IMR-90 (cell line): Measurements from ENCODE around the gene NECAB2. TPM values are rescaled to one million over a fixed set of nuclear protein-coding genes. Genes with fewer than 3 reads are reported as not detected.

Experiments
- ATAC-seq: fragments of 200-7000 bp; cut with Tn5 transposase; 2 replicates; pipeline ENCODE4 v1.9.1; 2020; ENCODE audit warnings: low read depth, mild to moderate bottlenecking, moderate library complexity
- BruUV-seq: library from RNA; stranded (reverse); fragments of 400-500 nt; replicated peaks from 2 replicates; lab custom pipeline; 2021; lab: Mats Ljungman, UMichigan
- CTCF ChIA-PET: fragments of 300-600 bp; formaldehyde crosslinking; extraction: SDS; loops from one replicate; lab custom pipeline; 2021; ENCODE audit warnings: antibody characterized with exemption; lab: Yijun Ruan, JAX
- POLR2A ChIA-PET: fragments of 300-600 bp; sonication (Branson Sonifier 250); formaldehyde crosslinking; loops from one replicate; lab custom pipeline; 2022; ENCODE audit warnings: antibody characterized with exemption; ENCODE audit not compliant: unreplicated experiment; lab: Charles Lee
- DNase-seq: peaks from one replicate; pipeline ENCODE4 v3.0.0; 2013
- H2AFZ ChIP-seq: replicated peaks from 2 replicates; pipeline ENCODE3; 2013; ENCODE audit warnings: low read length, mild to moderate bottlenecking; ENCODE audit not compliant: poor library complexity
- H2AK5ac ChIP-seq: 2 replicates; pipeline ENCODE4 v1.6.1; 2013; ENCODE audit warnings: low read depth, low read length, inconsistent platforms
- H2AK9ac ChIP-seq: replicated peaks from 2 replicates; pipeline ENCODE3; 2013; ENCODE audit warnings: mild to moderate bottlenecking, low read depth, low read length, moderate library complexity; ENCODE audit not compliant: poor library complexity
- H2BK120ac ChIP-seq: 2 replicates; pipeline ENCODE4 v1.6.1; 2013; ENCODE audit warnings: low read depth, low read length, inconsistent platforms
- H2BK15ac ChIP-seq: 3 replicates; pipeline ENCODE4 v1.6.1; 2013; ENCODE audit warnings: low read depth, low read length, inconsistent platforms
- H2BK20ac ChIP-seq: 2 replicates; pipeline ENCODE4 v1.6.1; 2013; ENCODE audit warnings: low read depth, mild to moderate bottlenecking, inconsistent platforms, low read length, moderate library complexity
- H2BK5ac ChIP-seq: 2 replicates; pipeline ENCODE4 v1.6.1; 2013; ENCODE audit warnings: mild to moderate bottlenecking, low read depth, low read length, inconsistent platforms; ENCODE audit not compliant: poor library complexity, severe bottlenecking
- H3K14ac ChIP-seq: replicated peaks from 2 replicates; pipeline ENCODE4 v1.6.1; 2013; ENCODE audit warnings: low read depth, low read length, inconsistent platforms
- H3K18ac ChIP-seq: 2 replicates; pipeline ENCODE4 v1.6.1; 2013; ENCODE audit warnings: low read depth, low read length, control low read depth
- H3K23ac ChIP-seq: 2 replicates; pipeline ENCODE4 v1.6.1; 2013; ENCODE audit warnings: low read depth, low read length, inconsistent platforms
- H3K27ac ChIP-seq: 2 replicates; pipeline ENCODE4 v1.5.1; 2013; ENCODE audit warnings: mild to moderate bottlenecking, control low read depth, low read length; ENCODE audit not compliant: insufficient read depth
- H3K27me3 ChIP-seq: 2 replicates; pipeline ENCODE4 v1.6.1; 2013; ENCODE audit warnings: low read length; ENCODE audit not compliant: control insufficient read depth, insufficient read depth
- H3K36me3 ChIP-seq: 2 replicates; pipeline ENCODE4 v1.6.1; 2013; ENCODE audit warnings: low read length, mixed read lengths; ENCODE audit not compliant: control insufficient read depth, insufficient read depth
- H3K4ac ChIP-seq: 2 replicates; pipeline ENCODE4 v1.6.1; 2013; ENCODE audit warnings: low read depth, low read length, inconsistent platforms
- H3K4me1 ChIP-seq: 2 replicates; pipeline ENCODE4 v1.6.1; 2013; ENCODE audit warnings: low read length, mixed read lengths; ENCODE audit not compliant: control insufficient read depth, insufficient read depth
- H3K4me2 ChIP-seq: 2 replicates; pipeline ENCODE4 v1.6.1; 2013; ENCODE audit warnings: low read depth, mild to moderate bottlenecking, control low read depth, low read length, moderate library complexity
- H3K4me3 ChIP-seq: 2 replicates; pipeline ENCODE4 v1.5.1; 2013; ENCODE audit warnings: low read depth, mild to moderate bottlenecking, control low read depth, low read length, moderate library complexity; ENCODE audit not compliant: insufficient read depth
- H3K56ac ChIP-seq: 2 replicates; pipeline ENCODE4 v1.6.1; 2013; ENCODE audit warnings: low read length, inconsistent platforms; ENCODE audit not compliant: insufficient read depth; ENCODE audit errors: extremely low read depth
- H3K79me1 ChIP-seq, 2 experiments: 2 replicates each; pipeline ENCODE4 v1.6.1; 2013; ENCODE audit warnings: low read length in 2 of 2, inconsistent platforms in 1 of 2, low read depth in 1 of 2
- H3K9ac ChIP-seq: 2 replicates; pipeline ENCODE4 v1.6.1; 2013; ENCODE audit warnings: low read depth, low read length, control low read depth
- H3K9me1 ChIP-seq: 2 replicates; pipeline ENCODE4 v1.6.1; 2013; ENCODE audit warnings: low read length, inconsistent platforms; ENCODE audit not compliant: insufficient read depth
- H3K9me3 ChIP-seq: 2 replicates; pipeline ENCODE4 v1.6.1; 2013; ENCODE audit warnings: low read length; ENCODE audit not compliant: control insufficient read depth, insufficient read depth
- H4K20me1 ChIP-seq: 2 replicates; pipeline ENCODE4 v1.6.1; 2013; ENCODE audit warnings: low read length, inconsistent platforms; ENCODE audit not compliant: insufficient read depth
- H4K5ac ChIP-seq: 2 replicates; pipeline ENCODE4 v1.6.1; 2013; ENCODE audit warnings: mild to moderate bottlenecking, low read depth, low read length, control low read depth
- H4K8ac ChIP-seq, 2 experiments: 2 replicates each; pipeline ENCODE4 v1.6.1; 2013; ENCODE audit warnings: low read depth in 2 of 2, low read length in 2 of 2, control low read depth in 1 of 2, inconsistent platforms in 1 of 2
- H4K91ac ChIP-seq: 2 replicates; pipeline ENCODE4 v1.6.1; 2013; ENCODE audit warnings: low read depth, low read length, inconsistent platforms; ENCODE audit not compliant: insufficient read depth
- CEBPB ChIP-seq: IDR thresholded peaks from 2 replicates; pipeline ENCODE4 v1.6.1; 2012; ENCODE audit warnings: low read depth, low read length, improper control_type of control experiment
- CHD1 ChIP-seq: IDR thresholded peaks from 2 replicates; pipeline ENCODE4 v1.6.1; 2012; ENCODE audit warnings: low read depth, low read length, improper control_type of control experiment
- ELK1 ChIP-seq: fragments of 150-350 bp; IDR thresholded peaks from 2 replicates; pipeline ENCODE4 v1.6.1; 2016; ENCODE audit warnings: low read depth, mild to moderate bottlenecking, low read length, moderate library complexity, borderline replicate concordance
- MAZ ChIP-seq: IDR thresholded peaks from 2 replicates; pipeline ENCODE4 v1.6.1; 2012; ENCODE audit warnings: low read depth, mild to moderate bottlenecking, low read length, improper control_type of control experiment, moderate library complexity, borderline replicate concordance
- RAD21 ChIP-seq: IDR thresholded peaks from 2 replicates; pipeline ENCODE4 v1.6.1; 2012; ENCODE audit warnings: low read length, improper control_type of control experiment
- WGBS, 2 experiments: methylation state at CpG; one replicate each; pipeline versions ENCODE4 v1.1.5 to v1.1.7; 2013; ENCODE audit warnings: missing lambda C conversion rate in 2 of 2; ENCODE audit not compliant: insufficient read length in 1 of 2; ENCODE audit errors: extremely low coverage in 2 of 2; 5-methylcytosine and 5-hydroxymethylcytosine counted together
- dilution Hi-C: fragments of 300-500 bp; cut with HindIII; formaldehyde crosslinking; loops from one replicate; pipeline ENCODE4 v1.14.3; 2018; ENCODE audit warnings: low sequenced_read_pairs; ENCODE audit not compliant: unreplicated experiment
- in situ Hi-C: fragments of 300-500 bp; cut with MboI; formaldehyde crosslinking; loops from 3 replicates; pipeline ENCODE4 v1.14.3; 2019; ENCODE audit warnings: low sequenced_read_pairs, inconsistent platforms, mixed read lengths
- intact Hi-C: fragments of 100-400 bp; cut with micrococcal nuclease; formaldehyde crosslinking; loops from 2 replicates; pipeline ENCODE4 v1.10.0; 2022
- polyA plus RNA-seq, 3 experiments: library from polyadenylated mRNA; depleted of rRNA; stranded (reverse); fragments of >200 nt; gene quantifications; 2 replicates each; pipeline ENCODE4 v1.2.3, GENCODE V29; 2012; ENCODE audit warnings: low replicate concordance in 1 of 3
- total RNA-seq: library from RNA; depleted of rRNA; stranded (reverse); fragments of >200 nt; gene quantifications from 2 replicates; pipeline ENCODE4 v1.2.3, GENCODE V29; 2012

NECAB2 gene
- total and polyA plus RNA-seq, 2 of the 4 experiments (the other 2 are of a cell fraction): 0.27 TPM; not detected in 1

GRCh38 chr16:83964684-83965443 is 3.2 kb upstream of the NECAB2 start:
- no peak overlapping the region for H3K56ac ChIP-seq
- H3K14ac ChIP-seq: no peak overlapping the region
- no TSS peak for BruUV-seq
- no peak overlapping the region for H2AFZ ChIP-seq
- no peak overlapping the region for H3K4me2 ChIP-seq
- H3K36me3 ChIP-seq: peaks cover 29% of the 10 kb centered on the region
- peaks cover 12% of the 10 kb centered on the region for H3K27me3 ChIP-seq
- no peak for DNase-seq
- no peak overlapping the region for H4K5ac ChIP-seq
- H2BK20ac ChIP-seq: no peak overlapping the region
- intact Hi-C loops: loop anchor here (5.0 kb wide), 1 partner anchor 77 kb away; the partner anchor contains the start of gene SLC38A8
- no peak for ATAC-seq
- no peak overlapping the region for H3K18ac ChIP-seq
- no peak overlapping the region for H2BK5ac ChIP-seq
- H2AK5ac ChIP-seq: no peak overlapping the region
- WGBS, 2 experiments: 94% methylated on average over 3 of the region's 26 CpGs; no CpG with 5 or more reads in 1 of the 2 experiments
- H2BK120ac ChIP-seq: no peak overlapping the region
- H2AK9ac ChIP-seq: peak overlapping the region; percentile 15
- in situ Hi-C loops: loop anchor here (10.0 to 25.0 kb wide), 2 partner anchors 210 to 522 kb away; no protein-coding TSS in a partner anchor
- ChIA-PET POLR2A (interaction anchor here (0.6 kb wide), 1 partner anchor 11 kb away, joined by 3 read pairs; no protein-coding TSS in a partner anchor), CTCF (interaction anchor here (0.7 kb wide), 1 partner anchor 101 kb away, joined by 3 read pairs; no protein-coding TSS in a partner anchor)
- H4K91ac ChIP-seq: no peak overlapping the region
- no peak overlapping the region for H3K4ac ChIP-seq
- no peak overlapping the region for H3K23ac ChIP-seq
- H3K79me1 ChIP-seq: no peaks in the 10 kb centered on the region
- no peak overlapping the region for H3K9ac ChIP-seq
- H4K8ac ChIP-seq: no peak overlapping the region
- TF ChIP-seq ELK1 (no peak), RAD21 (no peak), MAZ (no peak), CHD1 (no peak), CEBPB (no peak)
- H3K9me3 ChIP-seq: no peaks in the 10 kb centered on the region
- H2BK15ac ChIP-seq: no peak overlapping the region
- dilution Hi-C loops: no loop called here
- H3K27ac ChIP-seq: no peak overlapping the region
- H4K20me1 ChIP-seq: no peaks in the 10 kb centered on the region; the same call in none of the 2 replicates
- H3K4me3 ChIP-seq: no peak overlapping the region
- H3K4me1 ChIP-seq: no peaks in the 10 kb centered on the region
- H3K9me1 ChIP-seq: no peaks in the 10 kb centered on the region; the same call in 1 of the 2 replicates
